Activated T-helper 2 cell treated with anti-CD3 and anti-CD28 coated beads, Interferon-gamma antibody, Interleukin-2, Interleukin-4, amounts not matched to agents 10 μg/mL and 5 μg/mL and 100 μg/mL, durations not matched to agents 14 hours and 24 hours and 36 hours (primary cell): ENCODE measurements around the gene OR52A1. TPM values are rescaled to one million over a fixed set of nuclear protein-coding genes. Genes with fewer than 3 reads are reported as not detected.
"Not testable (repeated sequence)": the region's sequence is repeated elsewhere in the genome, so short reads cannot be mapped to it uniquely, and the experiment has no call there.

Experiments used
- DNase-seq: peaks from one replicate; pipeline ENCODE4 v3.0.0; 2021; ENCODE audit warnings: low spot score
- H3K27ac Mint-ChIP-seq: one replicate; pipeline ENCODE4 v1.8.0; 2021; ENCODE audit warnings: mixed read lengths
- H3K27me3 Mint-ChIP-seq: one replicate; pipeline ENCODE4 v1.8.0; 2021; ENCODE audit warnings: low read depth, mixed read lengths
- H3K36me3 Mint-ChIP-seq: one replicate; pipeline ENCODE4 v1.8.0; 2021; ENCODE audit warnings: low read depth, mixed read lengths
- H3K4me1 Mint-ChIP-seq: one replicate; pipeline ENCODE4 v1.8.0; 2021; ENCODE audit warnings: low read depth, mixed read lengths
- H3K4me3 Mint-ChIP-seq: one replicate; pipeline ENCODE4 v1.8.0; 2021; ENCODE audit warnings: low read depth, mild to moderate bottlenecking, moderate library complexity, mixed read lengths
- H3K9me3 Mint-ChIP-seq: one replicate; pipeline ENCODE4 v1.8.0; 2021; ENCODE audit warnings: mixed read lengths
- intact Hi-C: fragments of 100-400 bp; cut with micrococcal nuclease; formaldehyde crosslinking; loops from one replicate; pipeline ENCODE4 v1.15.1; 2023
- total RNA-seq: library from RNA; stranded (reverse); gene quantifications from 2 replicates; pipeline ENCODE4 v1.2.3, GENCODE V29; 2022

The OR52A1 gene
- total RNA-seq, result not detected in 2 replicates

DNA sequence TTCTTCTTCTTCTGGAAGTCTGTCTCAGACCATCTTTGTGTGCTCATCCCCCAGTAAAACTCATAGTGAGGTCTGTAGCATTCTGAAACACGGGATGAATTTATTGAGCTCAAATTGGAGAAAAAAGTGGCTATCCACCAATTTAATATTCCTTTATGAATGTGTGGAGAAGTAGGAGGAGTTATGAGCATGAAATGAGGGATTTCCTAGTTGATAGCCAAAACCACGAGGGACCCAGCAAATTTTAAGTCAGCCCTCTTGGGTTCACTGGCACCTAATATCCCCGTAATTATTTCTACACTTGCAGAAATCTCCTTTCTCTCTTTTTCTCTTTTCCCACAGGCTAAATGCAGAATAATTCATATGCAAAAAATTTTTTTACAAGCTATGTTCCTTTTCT lies at the start of gene OR52A1:
Gene OR52A1 (minus strand): TSS at position 101 of the 400 bp plus-strand sequence. CDS start 2,388 bp downstream, outside the sequence.
- no peak for DNase-seq
- no peaks in the 10 kb centered on the region for H3K36me3 Mint-ChIP-seq
- H3K4me3 Mint-ChIP-seq, result no peak within 1 kb of the TSS
- H3K4me1 Mint-ChIP-seq, result no peaks in the 10 kb centered on the region
- H3K27me3 Mint-ChIP-seq, result no peaks in the 10 kb centered on the region
- H3K9me3 Mint-ChIP-seq, result no peaks in the 10 kb centered on the region
- no peak within 1 kb of the TSS for H3K27ac Mint-ChIP-seq
- intact Hi-C loops, result no loop called here

DNA sequence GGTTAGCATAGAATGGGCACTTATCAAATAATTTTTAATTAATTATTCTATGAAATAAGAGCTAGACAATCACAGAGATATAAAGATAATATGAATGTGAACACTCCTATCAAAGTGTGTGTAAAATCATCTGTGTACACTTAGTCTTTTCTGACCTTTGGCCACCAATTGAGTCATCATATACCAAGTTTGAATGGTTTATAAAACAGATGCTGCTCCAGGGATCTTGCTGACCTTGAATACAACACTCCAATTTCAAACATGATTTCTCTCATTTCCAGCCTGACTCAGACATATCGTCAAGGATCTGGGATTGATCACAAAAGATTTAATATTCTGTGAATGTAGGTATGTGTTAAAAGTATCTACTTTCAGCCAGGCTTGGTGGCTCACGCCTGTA lies 48.8 kb upstream of the OR52A1 start:
- H3K9me3 Mint-ChIP-seq, result no peaks in the 10 kb centered on the region
- intact Hi-C loops, result loop anchor here (10.0 kb wide), 1 partner anchor 91 kb away; no protein-coding TSS in a partner anchor
- H3K27me3 Mint-ChIP-seq, result no peaks in the 10 kb centered on the region
- H3K4me3 Mint-ChIP-seq, result no peak overlapping the region
- H3K27ac Mint-ChIP-seq, result no peak overlapping the region
- DNase-seq, result no peak
- H3K4me1 Mint-ChIP-seq, result no peaks in the 10 kb centered on the region
- H3K36me3 Mint-ChIP-seq, result no peaks in the 10 kb centered on the region

DNA sequence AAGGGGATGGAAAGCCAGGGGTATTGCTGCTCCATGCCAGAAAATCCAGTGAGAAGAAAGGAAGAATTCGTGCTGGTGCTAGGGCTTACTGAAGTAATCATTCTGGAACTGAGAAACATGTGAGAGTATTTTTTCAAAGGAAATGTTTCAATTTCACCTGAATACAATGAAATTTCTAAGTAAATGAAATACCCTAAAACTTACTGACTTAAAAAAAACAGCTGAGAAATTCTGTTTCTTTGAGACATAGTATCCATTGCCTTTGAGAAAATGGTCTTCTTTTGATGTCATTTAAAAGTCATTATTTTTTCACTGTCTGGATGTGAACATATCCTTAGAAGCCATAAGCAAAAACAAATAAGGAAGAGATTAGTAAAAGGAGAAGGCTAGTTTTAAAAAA lies 46.0 kb upstream of the OR52A1 start, which contains the start of gene OR51V1:
Gene OR51V1 (minus strand): TSS at position 101 of the 400 bp plus-strand sequence. CDS start 0 bp downstream, at position 101.
- H3K4me1 Mint-ChIP-seq, result no peaks in the 10 kb centered on the region
- DNase-seq, result no peak
- intact Hi-C loops, result loop anchor here (10.0 kb wide), 1 partner anchor 94 kb away; no protein-coding TSS in a partner anchor
- H3K4me3 Mint-ChIP-seq, result no peak within 1 kb of the TSS
- H3K9me3 Mint-ChIP-seq, result no peaks in the 10 kb centered on the region
- no peaks in the 10 kb centered on the region for H3K27me3 Mint-ChIP-seq
- no peaks in the 10 kb centered on the region for H3K36me3 Mint-ChIP-seq
- no peak within 1 kb of the TSS for H3K27ac Mint-ChIP-seq

DNA sequence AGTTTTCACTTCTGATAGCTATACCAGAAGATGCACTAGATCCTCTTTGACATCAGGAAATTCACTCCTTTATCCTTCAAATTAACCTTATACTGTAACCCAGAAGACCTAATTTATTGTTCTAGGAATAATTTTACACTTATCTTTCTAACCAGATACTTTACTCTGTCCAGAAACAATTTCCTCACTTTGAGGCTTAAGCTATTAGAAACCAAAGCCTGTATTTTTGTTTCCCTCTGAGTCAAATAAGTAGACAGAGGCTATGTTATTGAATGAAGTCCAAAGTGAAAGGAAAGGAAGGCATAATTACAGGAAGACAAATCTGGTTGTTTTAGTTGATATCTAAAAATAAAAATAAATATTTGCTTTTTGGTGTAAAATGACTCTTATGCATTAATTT lies 43.7 kb upstream of the OR52A1 start:
- DNase-seq, result no peak

DNA sequence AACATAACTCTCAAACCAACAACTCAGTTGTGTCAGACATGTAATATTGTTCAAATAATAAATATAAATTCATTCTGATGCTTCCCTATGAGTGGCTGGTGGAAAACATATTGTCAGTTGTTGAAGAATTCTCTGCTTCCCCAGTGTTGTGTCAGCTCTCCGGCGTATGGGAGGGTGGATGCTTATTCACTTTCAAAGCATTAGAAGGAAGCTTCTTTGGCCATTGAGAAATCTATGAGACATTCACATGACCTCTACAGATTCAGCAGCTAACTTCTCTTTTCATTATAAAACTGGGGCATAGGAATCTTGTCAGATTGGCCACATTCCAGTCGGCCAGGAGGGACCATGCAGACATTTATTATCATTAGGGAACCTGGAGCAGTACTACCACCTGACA lies 43.0 kb upstream of the OR52A1 start:
- Mint-ChIP-seq H3K27ac (no peak overlapping the region), H3K27me3 (no peaks in the 10 kb centered on the region), H3K4me3 (no peak overlapping the region), H3K4me1 (no peaks in the 10 kb centered on the region), H3K36me3 (no peaks in the 10 kb centered on the region), H3K9me3 (peaks cover 2% of the 10 kb centered on the region)
- DNase-seq, result no peak
- intact Hi-C loops, result no loop called here

More for the DNA sequence above, 43.7 kb upstream of the OR52A1 start:
- Mint-ChIP-seq H3K4me1 (no peaks in the 10 kb centered on the region), H3K4me3 (no peak overlapping the region), H3K9me3 (peaks cover 2% of the 10 kb centered on the region), H3K27ac (no peak overlapping the region), H3K27me3 (no peaks in the 10 kb centered on the region), H3K36me3 (no peaks in the 10 kb centered on the region)
- intact Hi-C loops, result no loop called here

DNA sequence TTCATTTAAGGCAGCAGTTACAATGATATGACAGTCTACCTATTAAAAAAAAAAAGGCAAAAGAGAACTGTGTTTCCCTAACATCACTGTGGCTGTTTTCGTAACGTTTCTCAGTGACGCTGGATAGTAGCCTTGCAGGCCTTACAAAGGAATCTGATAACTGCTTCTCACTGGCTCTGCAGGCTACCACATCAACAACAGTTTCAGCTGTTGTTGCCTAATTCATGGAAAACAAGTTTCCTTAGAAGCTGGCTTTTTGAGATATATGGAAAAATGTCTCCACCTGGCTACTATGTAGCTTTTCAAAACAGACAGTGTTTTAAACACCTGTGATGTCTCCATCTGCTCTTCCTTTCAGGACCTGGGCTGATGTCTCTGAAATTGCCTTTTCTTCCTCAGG lies 42.2 kb upstream of the OR52A1 start:
- H3K4me1 Mint-ChIP-seq, result no peaks in the 10 kb centered on the region
- H3K27ac Mint-ChIP-seq, result no peak overlapping the region
- H3K27me3 Mint-ChIP-seq, result no peaks in the 10 kb centered on the region
- no peak overlapping the region for H3K4me3 Mint-ChIP-seq
- no peaks in the 10 kb centered on the region for H3K36me3 Mint-ChIP-seq
- H3K9me3 Mint-ChIP-seq, result peaks cover 2% of the 10 kb centered on the region
- DNase-seq, result no peak
- intact Hi-C loops, result no loop called here

DNA sequence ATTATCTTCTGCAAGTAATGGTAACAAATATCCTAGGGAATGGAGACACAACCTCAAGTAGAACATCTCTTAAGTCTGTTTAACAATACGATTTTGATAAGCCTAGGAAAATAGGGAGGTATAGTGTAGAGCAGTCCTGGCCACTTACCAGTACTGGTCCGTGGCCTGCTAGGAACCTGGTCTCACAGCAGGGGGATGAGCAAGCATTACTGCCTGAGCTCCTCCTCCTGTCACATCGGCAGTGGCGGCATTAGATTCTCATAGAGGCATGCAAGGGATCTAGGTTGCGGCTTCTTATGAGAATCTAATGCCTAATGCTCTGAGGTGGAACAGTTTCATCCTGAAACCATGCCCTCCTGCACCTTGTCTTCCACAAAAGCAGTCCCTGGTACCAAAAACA lies 41.5 kb upstream of the OR52A1 start:
- no peak for DNase-seq
- no peak overlapping the region for H3K27ac Mint-ChIP-seq
- intact Hi-C loops, result no loop called here
- H3K4me1 Mint-ChIP-seq, result no peaks in the 10 kb centered on the region
- H3K9me3 Mint-ChIP-seq, result peaks cover 2% of the 10 kb centered on the region
- no peak overlapping the region for H3K4me3 Mint-ChIP-seq
- no peaks in the 10 kb centered on the region for H3K27me3 Mint-ChIP-seq
- no peaks in the 10 kb centered on the region for H3K36me3 Mint-ChIP-seq

DNA sequence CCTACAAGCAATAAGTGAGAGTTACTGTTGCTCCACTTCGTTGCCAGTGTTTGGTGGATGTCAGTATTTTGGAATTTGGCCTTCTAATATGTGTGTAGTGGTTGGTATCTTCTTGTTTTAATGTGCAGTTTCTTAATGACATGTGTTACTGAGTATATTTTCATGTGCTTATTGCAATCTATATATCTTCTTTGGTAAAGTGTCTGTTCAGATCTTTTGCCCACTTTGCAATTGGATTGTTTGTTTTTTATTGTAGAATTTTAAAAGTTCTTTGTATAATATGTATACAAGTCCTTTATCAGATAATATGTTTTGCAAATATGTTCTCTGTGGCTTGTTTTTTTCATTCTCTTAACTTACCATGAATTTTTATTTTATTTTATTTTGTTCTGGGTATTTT lies 38.2 kb upstream of the OR52A1 start:
- H3K4me1 Mint-ChIP-seq, result no peaks in the 10 kb centered on the region
- intact Hi-C loops, result no loop called here
- H3K36me3 Mint-ChIP-seq, result no peaks in the 10 kb centered on the region
- no peak overlapping the region for H3K4me3 Mint-ChIP-seq
- DNase-seq, result no peak
- H3K27me3 Mint-ChIP-seq, result no peaks in the 10 kb centered on the region
- H3K9me3 Mint-ChIP-seq, result peaks cover 2% of the 10 kb centered on the region
- H3K27ac Mint-ChIP-seq, result no peak overlapping the region

DNA sequence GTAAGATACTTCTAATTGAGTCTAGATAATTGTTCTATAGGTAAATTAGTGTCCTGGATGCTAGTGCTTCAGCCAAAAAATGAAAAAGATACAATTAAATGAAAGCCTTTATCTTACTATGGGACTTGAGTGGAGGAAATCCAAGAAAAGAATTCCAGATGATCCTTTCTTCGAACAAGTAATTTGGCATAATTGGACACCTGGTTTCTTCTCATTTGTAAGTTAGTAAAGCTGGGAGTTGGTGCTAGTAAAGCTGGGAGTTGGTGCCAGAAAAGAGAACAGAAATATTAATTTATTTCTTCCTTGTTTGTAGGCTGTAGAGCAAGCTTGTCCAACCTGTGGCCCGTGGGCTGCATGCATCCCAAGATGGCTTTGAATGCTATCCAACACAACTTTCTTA lies 33.6 kb upstream of the OR52A1 start:
- H3K4me1 Mint-ChIP-seq, result no peaks in the 10 kb centered on the region
- H3K27ac Mint-ChIP-seq, result no peak overlapping the region
- H3K27me3 Mint-ChIP-seq, result no peaks in the 10 kb centered on the region
- DNase-seq, result no peak
- H3K4me3 Mint-ChIP-seq, result no peak overlapping the region
- H3K36me3 Mint-ChIP-seq, result no peaks in the 10 kb centered on the region
- intact Hi-C loops, result no loop called here
- H3K9me3 Mint-ChIP-seq, result no peaks in the 10 kb centered on the region

DNA sequence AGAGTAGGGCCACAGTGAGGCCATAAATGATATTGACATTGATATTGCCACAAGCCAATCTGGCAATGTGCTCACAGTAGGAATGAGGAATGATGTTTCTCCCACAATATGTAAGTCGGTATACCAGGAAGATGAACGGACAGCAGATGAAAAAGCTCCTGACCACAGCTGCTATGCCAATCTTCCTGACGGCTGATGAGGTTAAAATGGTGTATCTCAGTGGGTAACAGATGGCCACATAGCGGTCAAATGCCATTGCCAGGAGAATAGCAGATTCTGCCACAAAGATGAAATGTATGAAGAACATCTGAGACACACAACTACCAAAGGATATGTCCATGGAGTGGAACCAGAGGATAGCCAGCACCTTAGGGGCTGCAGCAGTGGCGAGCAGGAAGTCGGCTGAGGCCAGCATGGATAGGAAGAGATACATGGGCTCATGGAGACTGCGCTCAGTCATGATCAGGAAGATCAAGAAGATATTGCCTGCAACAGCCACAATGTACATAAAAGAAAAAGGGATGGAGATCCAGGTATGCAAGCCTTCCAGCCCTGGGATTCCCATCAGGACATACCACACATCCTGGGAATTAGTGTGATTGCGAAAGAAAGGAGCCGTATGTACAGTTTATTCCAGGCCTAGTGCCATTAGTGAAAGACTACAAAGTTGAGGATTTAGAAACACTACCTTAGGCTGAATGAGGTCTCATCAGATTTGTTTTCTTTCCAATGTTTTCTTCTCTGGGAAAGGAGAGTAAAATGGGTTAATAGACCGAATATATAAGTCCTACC lies 23.7 kb upstream of the OR52A1 start:
- H3K4me1 Mint-ChIP-seq, result no peaks in the 10 kb centered on the region
- H3K36me3 Mint-ChIP-seq, result no peaks in the 10 kb centered on the region
- H3K27ac Mint-ChIP-seq, result no peak overlapping the region
- intact Hi-C loops, result no loop called here
- H3K27me3 Mint-ChIP-seq, result no peaks in the 10 kb centered on the region
- H3K9me3 Mint-ChIP-seq, result no peaks in the 10 kb centered on the region
- DNase-seq, result no peak
- H3K4me3 Mint-ChIP-seq, result no peak overlapping the region

DNA sequence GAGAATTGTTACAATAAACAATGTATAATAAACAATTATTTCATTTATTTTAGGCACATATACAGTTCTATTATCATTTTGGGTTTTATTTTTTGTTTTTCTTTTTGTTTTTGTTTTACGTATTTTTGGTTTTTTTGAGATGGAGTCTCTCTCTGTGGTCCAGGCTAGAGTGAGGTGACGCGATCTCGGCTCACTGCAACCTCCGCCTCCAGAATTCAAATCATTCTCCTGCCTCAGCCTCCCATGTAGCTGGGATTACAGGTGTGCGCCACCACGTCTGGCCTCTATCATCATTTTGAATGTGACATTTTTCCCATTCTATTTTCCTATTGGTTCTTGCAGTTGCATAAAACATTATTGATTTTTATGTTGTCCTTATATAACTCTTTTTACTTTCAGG lies 20.4 kb upstream of the OR52A1 start:
- Mint-ChIP-seq H3K4me3 (no peak overlapping the region), H3K27ac (no peak overlapping the region), H3K4me1 (no peaks in the 10 kb centered on the region)

DNA sequence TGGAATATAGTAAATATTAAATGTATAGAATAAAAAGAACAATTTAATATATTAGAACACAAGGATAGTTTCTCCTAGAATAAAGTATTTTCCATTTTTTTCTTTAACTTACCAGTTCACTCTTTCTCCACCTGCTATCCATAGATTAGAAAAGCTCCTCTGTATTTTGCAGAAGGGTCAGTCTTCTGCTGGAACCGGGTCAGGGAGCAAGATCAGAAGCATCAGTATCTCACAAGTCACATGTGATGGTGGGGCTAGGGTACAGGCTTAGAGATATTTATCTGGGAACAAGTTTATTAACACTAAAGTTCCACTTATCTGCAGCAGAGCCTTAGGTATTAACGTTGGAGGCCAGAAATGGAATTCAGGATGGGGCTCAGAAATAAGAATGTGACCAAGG lies 17.3 kb upstream of the OR52A1 start:
- intact Hi-C loops, result no loop called here
- Mint-ChIP-seq H3K36me3 (no peaks in the 10 kb centered on the region), H3K4me3 (no peak overlapping the region)

More for the DNA sequence above, 20.4 kb upstream of the OR52A1 start:
- intact Hi-C loops, result no loop called here
- Mint-ChIP-seq H3K36me3 (no peaks in the 10 kb centered on the region), H3K9me3 (no peaks in the 10 kb centered on the region), H3K27me3 (no peaks in the 10 kb centered on the region)
- no peak for DNase-seq

DNA sequence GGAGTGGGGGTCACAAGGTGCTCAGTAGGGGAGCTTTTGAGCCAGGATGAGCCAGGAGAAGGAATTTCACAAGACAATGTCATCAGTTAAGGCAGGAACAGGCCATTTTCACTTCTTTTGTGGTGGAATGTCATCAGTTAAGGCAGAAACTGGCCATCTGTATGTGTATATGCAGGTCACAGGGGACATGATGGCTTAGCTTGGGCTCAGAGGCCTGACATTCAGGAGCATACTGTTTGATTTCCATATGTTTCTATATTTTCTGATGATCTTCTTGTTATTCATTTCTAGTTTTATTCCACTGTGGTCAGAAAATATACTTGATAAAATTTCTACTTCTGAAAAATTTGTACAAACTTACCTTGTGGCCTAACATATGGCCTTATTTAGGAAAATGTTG lies 11.3 kb upstream of the OR52A1 start:
- H3K9me3 Mint-ChIP-seq, H3K27ac Mint-ChIP-seq, H3K27me3 Mint-ChIP-seq, H3K4me1 Mint-ChIP-seq, H3K36me3 Mint-ChIP-seq, intact Hi-C loops, H3K4me3 Mint-ChIP-seq, DNase-seq: not testable (repeated sequence)

More for the DNA sequence above, 17.3 kb upstream of the OR52A1 start:
- H3K27ac Mint-ChIP-seq, result no peak overlapping the region
- DNase-seq, result no peak
- no peaks in the 10 kb centered on the region for H3K9me3 Mint-ChIP-seq
- H3K4me1 Mint-ChIP-seq, result no peaks in the 10 kb centered on the region
- H3K27me3 Mint-ChIP-seq, result no peaks in the 10 kb centered on the region
